GM10266 (cell line): ENCODE measurements around the gene ABCA13.

Experiments used
- DNase-seq: peaks from one replicate; pipeline ENCODE4 v3.0.0; 2012; ENCODE audit errors: extremely low spot score
- CTCF ChIP-seq: IDR thresholded peaks from 2 replicates; pipeline ENCODE4 v1.5.1; 2012; ENCODE audit warnings: mild to moderate bottlenecking, low read depth; ENCODE audit not compliant: control insufficient read depth, insufficient read depth; ENCODE audit errors: missing control alignments

Gene ABCA13

DNA sequence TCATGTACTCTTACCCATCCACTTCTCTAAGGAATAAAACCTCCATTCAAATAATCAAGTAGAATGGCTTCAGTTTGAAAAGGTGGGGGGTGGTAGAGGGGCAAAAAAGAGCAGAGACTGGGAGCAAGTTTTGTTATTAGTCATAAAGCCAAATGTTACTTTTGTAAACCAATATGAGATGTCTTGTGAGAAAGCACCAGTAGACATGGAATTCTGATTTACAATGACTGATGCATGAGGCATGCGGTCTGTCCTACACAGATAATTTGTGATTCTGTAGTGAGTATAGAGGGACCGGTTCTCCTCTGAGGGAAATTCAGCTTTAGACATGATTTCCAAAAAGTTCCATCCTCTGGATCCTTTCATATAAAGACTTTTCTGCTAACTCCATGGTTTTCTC is 12.9 kb upstream of the ABCA13 start:
- no peak for DNase-seq
- no peak for TF ChIP-seq CTCF

- no peak for DNase-seq
- no peak for TF ChIP-seq CTCF
Observed at GRCh38 chr7:48161407-48162125, 9.7 kb upstream of the ABCA13 start.

GRCh38 chr7:48165157-48165556 is 6.1 kb upstream of the ABCA13 start:
- no peak for TF ChIP-seq CTCF
- DNase-seq, result no peak

GRCh38 chr7:48168159-48168558 is 3.1 kb upstream of the ABCA13 start:
- peak; percentile 2 for TF ChIP-seq CTCF
- DNase-seq, result no peak

- no peak for DNase-seq
- TF ChIP-seq CTCF, result no peak
Observed at GRCh38 chr7:48170506-48170905, 752 bp upstream of the ABCA13 start.

DNA sequence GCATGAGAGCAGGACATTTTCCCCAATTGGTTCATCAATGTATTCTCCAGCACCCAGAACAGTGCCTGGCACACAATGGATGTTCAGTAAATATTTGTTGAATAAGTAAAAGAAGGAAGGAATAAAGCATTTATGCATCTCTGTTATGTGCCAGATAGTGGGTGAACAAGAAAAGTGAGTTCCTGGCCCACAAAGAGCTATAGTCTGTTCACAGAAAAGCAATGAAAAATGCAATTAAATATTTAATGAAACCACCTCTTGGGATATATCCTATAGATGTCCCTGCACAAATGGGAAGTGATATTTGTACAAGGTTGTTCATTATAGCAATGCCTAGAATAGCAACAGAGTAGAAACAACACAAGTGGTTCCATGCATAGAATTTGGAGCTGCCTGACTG is 2.1 kb downstream of the ABCA13 start:
- no peak for TF ChIP-seq CTCF
- no peak for DNase-seq

- no peak for TF ChIP-seq CTCF
- DNase-seq, result no peak
Observed at GRCh38 chr7:48173756-48174382, 2.6 kb downstream of the ABCA13 start.
